HCT116 (cell line): ENCODE measurements around the gene DSTYK. TPM values are rescaled to one million over a fixed set of nuclear protein-coding genes. Genes with fewer than 3 reads are reported as not detected.

Experiments used
- ATAC-seq: fragments of 200-7000 bp; cut with Tn5 transposase; 2 replicates; pipeline ENCODE4 v1.9.1; 2020; ENCODE audit warnings: mild to moderate bottlenecking, moderate library complexity
- BruUV-seq: library from RNA; stranded (reverse); fragments of 400-500 nt; replicated peaks from 2 replicates; lab custom pipeline; 2021; lab: Mats Ljungman, UMichigan
- CTCF ChIA-PET: fragments of 300-600 bp; sonication (Branson Sonifier 250); formaldehyde crosslinking; loops from one replicate; lab custom pipeline; 2021; ENCODE audit warnings: antibody characterized with exemption; lab: Charles Lee
- POLR2A ChIA-PET: fragments of 300-600, 350-600 bp; sonication (Branson Sonifier 250); formaldehyde crosslinking; loops from one replicate; lab custom pipeline; 2021; ENCODE audit warnings: antibody characterized with exemption; lab: Charles Lee
- RAD21 ChIA-PET, 2 experiments: fragments of 300-600 bp; sonication (Branson Sonifier 250); formaldehyde crosslinking; loops; one replicate each; lab custom pipeline; 2023; ENCODE audit warnings: low total read pairs in 2 of 2; ENCODE audit not compliant: uncharacterized antibody in 2 of 2, unreplicated experiment in 2 of 2, low non-redundant PET in 1 of 2; lab: Charles Lee
- DNase-seq: peaks from one replicate; pipeline ENCODE4 v3.0.0-alpha.2; 2010; ENCODE audit warnings: low read depth, low spot score
- H2AFZ ChIP-seq: fragments of 200-600 bp; shearing (Covaris generic), sonication (generic); 2 replicates; pipeline ENCODE4 v1.6.1; 2017; ENCODE audit warnings: low read depth, mixed run types, mixed read lengths, antibody characterized with exemption, low read length; ENCODE audit not compliant: poor library complexity, severe bottlenecking
- H3K27ac ChIP-seq: 2 replicates; pipeline ENCODE4 v1.5.1; 2012; ENCODE audit warnings: low read depth, low read length
- H3K27me3 ChIP-seq: fragments of 200-600 bp; sonication (generic); 2 replicates; pipeline ENCODE4 v1.6.1; 2016; ENCODE audit warnings: mixed run types, low read length, mixed read lengths; ENCODE audit not compliant: insufficient read depth
- H3K36me3 ChIP-seq, 2 experiments: fragments of 200-500 bp in 1 of 2; fragments of 200-600 bp in 1 of 2; sonication (Bioruptor generic) in 1 of 2; sonication (generic) in 1 of 2; 2 replicates each; pipeline versions ENCODE4 v1.5.1 to v1.6.1; 2014 to 2016; ENCODE audit warnings: low read length in 2 of 2, inconsistent platforms in 1 of 2, mixed read lengths in 1 of 2, mixed run types in 1 of 2; ENCODE audit not compliant: insufficient read depth in 2 of 2, control insufficient read depth in 1 of 2
- H3K4me1 ChIP-seq, 2 experiments: fragments of 200-600 bp in 1 of 2; sonication (generic) in 1 of 2; 2 replicates each; pipeline versions ENCODE4 v1.5.1 to v1.6.1; 2012 to 2017; ENCODE audit warnings: low read length in 2 of 2, inconsistent platforms in 1 of 2, mild to moderate bottlenecking in 1 of 2, mixed read lengths in 1 of 2, mixed run types in 1 of 2, moderate library complexity in 1 of 2; ENCODE audit not compliant: insufficient read depth in 2 of 2, control insufficient read depth in 1 of 2
- H3K4me2 ChIP-seq: fragments of 200-600 bp; sonication (generic); 2 replicates; pipeline ENCODE4 v1.6.1; 2017; ENCODE audit warnings: mixed run types, low read length, mixed read lengths
- H3K4me3 ChIP-seq, 2 experiments: fragments of 200-600 bp in 1 of 2; sonication (generic) in 1 of 2; replicated peaks in 1 of 2; 2 replicates each; pipeline ENCODE4 v1.5.1; 2011 to 2016; ENCODE audit warnings: low read length in 2 of 2, control low read depth in 1 of 2, low read depth in 1 of 2, mild to moderate bottlenecking in 1 of 2, mixed read lengths in 1 of 2, mixed run types in 1 of 2
- H3K79me2 ChIP-seq: fragments of 200-600 bp; sonication (generic); 2 replicates; pipeline ENCODE4 v1.6.1; 2017; ENCODE audit warnings: mild to moderate bottlenecking, mixed run types, low read length, moderate library complexity, mixed read lengths; ENCODE audit not compliant: insufficient read depth
- H3K9ac ChIP-seq: fragments of 200-600 bp; sonication (generic); 2 replicates; pipeline ENCODE4 v1.6.1; 2016; ENCODE audit warnings: low read length, mixed read lengths
- H3K9me2 ChIP-seq: fragments of 200-600 bp; sonication (generic), shearing (Covaris generic); 2 replicates; pipeline ENCODE4 v1.6.1; 2017; ENCODE audit warnings: mixed run types, mild to moderate bottlenecking, moderate library complexity; ENCODE audit not compliant: insufficient read depth
- H3K9me3 ChIP-seq, 2 experiments: fragments of 200-500 bp in 1 of 2; fragments of 200-600 bp in 1 of 2; sonication (Bioruptor generic) in 1 of 2; sonication (generic) in 1 of 2; 2 replicates each; pipeline ENCODE4 v1.6.1; 2014 to 2017; ENCODE audit warnings: low read length in 2 of 2, mixed read lengths in 2 of 2, inconsistent platforms in 1 of 2, low read depth in 1 of 2, mild to moderate bottlenecking in 1 of 2, mixed run types in 1 of 2, moderate library complexity in 1 of 2; ENCODE audit not compliant: control insufficient read depth in 1 of 2, insufficient read depth in 1 of 2
- H4K20me1 ChIP-seq: fragments of 200-600 bp; sonication (generic), shearing (Covaris generic); 2 replicates; pipeline ENCODE4 v1.6.1; 2017; ENCODE audit warnings: mixed run types, mild to moderate bottlenecking, moderate library complexity; ENCODE audit not compliant: insufficient read depth
- EGR1 ChIP-seq: IDR thresholded peaks from 2 replicates; pipeline ENCODE4 v1.6.1; 2012; ENCODE audit warnings: low read depth
- ELF1 ChIP-seq: IDR thresholded peaks from 2 replicates; pipeline ENCODE4 v1.6.1; 2012; ENCODE audit warnings: low read depth, borderline replicate concordance
- POLR2A ChIP-seq: IDR thresholded peaks from 2 replicates; pipeline ENCODE4 v1.7.0; 2011; ENCODE audit warnings: borderline replicate concordance; ENCODE audit not compliant: insufficient read depth, insufficient read length; ENCODE audit errors: extremely low read depth
- POLR2AphosphoS5 ChIP-seq: IDR thresholded peaks from 2 replicates; pipeline ENCODE4 v1.6.1; 2011; ENCODE audit warnings: mild to moderate bottlenecking, low read depth, low read length, moderate library complexity
- RAD21 ChIP-seq: IDR thresholded peaks from 2 replicates; pipeline ENCODE4 v1.6.1; 2012; ENCODE audit warnings: low read depth, mild to moderate bottlenecking
- SIN3A ChIP-seq: IDR thresholded peaks from 2 replicates; pipeline ENCODE4 v1.6.1; 2012; ENCODE audit warnings: low read depth
- SRF ChIP-seq: IDR thresholded peaks from 2 replicates; pipeline ENCODE4 v1.6.1; 2012; ENCODE audit warnings: low read depth
- TCF7L2 ChIP-seq: IDR thresholded peaks from 2 replicates; pipeline ENCODE4 v1.7.0; 2011; ENCODE audit warnings: borderline replicate concordance, inconsistent platforms; ENCODE audit not compliant: insufficient read depth, insufficient read length; ENCODE audit errors: extremely low read depth
- YY1 ChIP-seq: IDR thresholded peaks from 2 replicates; pipeline ENCODE4 v1.6.1; 2011; ENCODE audit warnings: low read length, low read depth, moderate library complexity, mild to moderate bottlenecking; ENCODE audit not compliant: insufficient replicate concordance; ENCODE audit errors: extremely low read depth
- ZNF274 ChIP-seq: fragments of 200-500 bp; sonication (Bioruptor generic); IDR thresholded peaks from 2 replicates; pipeline ENCODE4 v1.6.1; 2014; ENCODE audit warnings: mild to moderate bottlenecking, low read depth, low read length, inconsistent platforms
- intact Hi-C: fragments of 100-400 bp; cut with micrococcal nuclease; formaldehyde crosslinking; loops from 2 replicates; pipeline ENCODE4 v1.10.0; 2022
- total RNA-seq: library from RNA; stranded (reverse); gene quantifications from one replicate; pipeline ENCODE4 v1.2.1, GENCODE V29; 2021; ENCODE audit not compliant: unreplicated experiment
- TF ChIP-seq, protein P1 (sequence below): IDR thresholded peaks from 2 replicates; pipeline ENCODE4 v1.6.1; 2012; ENCODE audit warnings: low read depth
- TF ChIP-seq, protein P2 (sequence below), 3 experiments: fragments of 200-600 bp in 1 of 3; sonication (generic) in 1 of 3; IDR thresholded peaks in 2 of 3; conservative IDR thresholded peaks in 1 of 3; 2 replicates each; pipeline ENCODE4 v1.5.1; 2012 to 2017; ENCODE audit warnings: low read depth in 2 of 3, low read length in 2 of 3, antibody characterized with exemption in 1 of 3, borderline replicate concordance in 1 of 3, control low read depth in 1 of 3, mild to moderate bottlenecking in 1 of 3, mixed read lengths in 1 of 3, mixed run types in 1 of 3, moderate library complexity in 1 of 3; ENCODE audit not compliant: insufficient read depth in 1 of 3
- TF ChIP-seq, protein P3 (sequence below): IDR thresholded peaks from 2 replicates; pipeline ENCODE4 v1.6.1; 2012

Gene DSTYK
- total RNA-seq, 1 experiment from 2014 or later = 6.6 TPM

DNA sequence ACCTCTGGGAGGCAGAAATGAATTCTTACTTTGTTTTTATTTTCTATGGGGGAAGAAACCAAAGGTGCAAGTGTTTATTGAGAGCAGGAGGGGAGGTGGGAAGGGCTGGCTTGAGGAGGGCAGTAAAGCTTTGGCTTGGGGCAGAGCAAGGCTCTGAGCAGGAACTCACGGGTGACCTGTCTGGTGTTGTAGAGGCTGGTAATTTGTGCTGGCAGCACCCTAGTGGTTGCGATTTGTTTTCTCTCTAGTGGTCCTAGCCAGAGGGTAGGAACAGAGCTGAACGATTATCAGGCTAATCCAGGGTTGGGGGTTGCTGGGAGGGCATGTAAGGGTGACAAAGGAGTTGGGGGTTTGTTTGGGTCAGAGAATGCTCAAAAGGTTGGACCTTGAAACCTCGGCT, 32.9 kb upstream of the DSTYK start:
- no peaks in the 10 kb centered on the region for H3K79me2 ChIP-seq
- no peak overlapping the region for H3K4me2 ChIP-seq
- H2AFZ ChIP-seq = no peak overlapping the region
- TF ChIP-seq RAD21 = no peak
- ATAC-seq (no peak), DNase-seq (no peak)
- ChIA-PET CTCF (no interaction called here), POLR2A (no interaction called here), RAD21 (no interaction called here)
- no peak overlapping the region for H3K27ac ChIP-seq
- intact Hi-C loops = no loop called here
- no peak overlapping the region for H3K4me3 ChIP-seq
- H4K20me1 ChIP-seq = no peaks in the 10 kb centered on the region
- BruUV-seq = no TSS peak
- 0 out of 4 replicates have a peak, but pooled peaks cover 0 to 4% of the 10 kb centered on the region in 2 experiments for H3K4me1 ChIP-seq
- no peaks in the 10 kb centered on the region for H3K9me3 ChIP-seq
- H3K9me2 ChIP-seq = no peaks in the 10 kb centered on the region
- no peak overlapping the region for H3K9ac ChIP-seq
- no peaks in the 10 kb centered on the region for H3K36me3 ChIP-seq
- no peaks in the 10 kb centered on the region for H3K27me3 ChIP-seq

DNA sequence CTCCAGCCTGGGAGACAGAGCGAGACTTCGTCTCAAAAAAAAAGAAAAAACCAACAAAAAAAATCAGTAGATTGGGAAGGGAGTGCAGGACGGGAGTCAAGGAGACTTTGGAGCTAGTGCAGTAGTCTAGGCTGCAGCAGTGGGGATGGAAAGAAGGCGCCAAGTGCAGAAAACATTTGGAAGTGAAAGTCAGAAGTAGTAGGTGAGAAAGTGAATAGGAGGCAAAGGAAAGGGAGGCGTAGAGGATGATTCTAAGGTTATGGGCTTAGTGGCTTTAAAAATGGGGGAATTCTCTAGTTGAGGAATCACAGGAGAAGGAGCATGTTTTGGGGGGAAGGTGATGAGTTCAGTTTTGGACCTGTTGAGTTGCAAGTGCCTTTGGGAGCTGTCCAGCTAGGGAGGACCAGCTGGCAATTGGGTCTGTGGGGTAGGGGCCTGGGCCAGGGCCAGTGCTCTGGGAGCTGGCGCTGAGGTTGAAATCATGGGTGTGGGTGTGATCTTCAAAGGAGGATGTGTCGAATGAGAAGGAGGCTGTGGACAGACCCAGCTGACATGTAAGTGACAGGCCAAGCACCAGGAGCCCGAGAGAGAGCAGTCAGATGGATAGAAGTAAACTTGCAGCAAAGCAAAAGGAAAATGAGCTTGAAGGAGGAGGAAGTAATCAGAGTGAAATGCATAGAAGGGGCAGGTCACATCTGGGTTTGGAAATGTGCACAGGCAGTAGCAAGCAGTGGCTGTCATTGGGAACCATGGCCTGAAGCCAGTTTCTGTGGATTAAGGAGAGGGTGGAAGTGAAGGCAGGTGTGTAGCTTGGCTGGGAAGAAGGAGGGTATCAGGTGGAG, 32.1 kb upstream of the DSTYK start:
- Histone ChIP-seq H3K79me2 (no peaks in the 10 kb centered on the region), H3K27me3 (no peaks in the 10 kb centered on the region), H3K36me3 (no peaks in the 10 kb centered on the region), H3K27ac (no peak overlapping the region), H3K4me1 (no peaks in the 10 kb centered on the region), H3K4me3 (no peak overlapping the region), H3K9me2 (no peaks in the 10 kb centered on the region), H4K20me1 (no peaks in the 10 kb centered on the region), H3K9me3 (no peaks in the 10 kb centered on the region), H2AFZ (no peak overlapping the region), H3K9ac (no peak overlapping the region), H3K4me2 (no peak overlapping the region)
- CTCF ChIA-PET = interaction anchor here (1.5 kb wide), 1 partner anchor 14 kb away, joined by 5 read pairs; no protein-coding TSS in a partner anchor
- DNase-seq = no peak
- POLR2A ChIA-PET = no interaction called here
- no peak for ATAC-seq
- intact Hi-C loops = no loop called here
- TF ChIP-seq SIN3A = no peak
- no peak for TF ChIP-seq YY1
- TF ChIP-seq TCF7L2 = no peak
- no peak for TF ChIP-seq POLR2A
- TF ChIP-seq POLR2AphosphoS5 = no peak
- TF ChIP-seq EGR1 = no peak
- no peak for TF ChIP-seq SRF
- TF ChIP-seq, protein P1, sequence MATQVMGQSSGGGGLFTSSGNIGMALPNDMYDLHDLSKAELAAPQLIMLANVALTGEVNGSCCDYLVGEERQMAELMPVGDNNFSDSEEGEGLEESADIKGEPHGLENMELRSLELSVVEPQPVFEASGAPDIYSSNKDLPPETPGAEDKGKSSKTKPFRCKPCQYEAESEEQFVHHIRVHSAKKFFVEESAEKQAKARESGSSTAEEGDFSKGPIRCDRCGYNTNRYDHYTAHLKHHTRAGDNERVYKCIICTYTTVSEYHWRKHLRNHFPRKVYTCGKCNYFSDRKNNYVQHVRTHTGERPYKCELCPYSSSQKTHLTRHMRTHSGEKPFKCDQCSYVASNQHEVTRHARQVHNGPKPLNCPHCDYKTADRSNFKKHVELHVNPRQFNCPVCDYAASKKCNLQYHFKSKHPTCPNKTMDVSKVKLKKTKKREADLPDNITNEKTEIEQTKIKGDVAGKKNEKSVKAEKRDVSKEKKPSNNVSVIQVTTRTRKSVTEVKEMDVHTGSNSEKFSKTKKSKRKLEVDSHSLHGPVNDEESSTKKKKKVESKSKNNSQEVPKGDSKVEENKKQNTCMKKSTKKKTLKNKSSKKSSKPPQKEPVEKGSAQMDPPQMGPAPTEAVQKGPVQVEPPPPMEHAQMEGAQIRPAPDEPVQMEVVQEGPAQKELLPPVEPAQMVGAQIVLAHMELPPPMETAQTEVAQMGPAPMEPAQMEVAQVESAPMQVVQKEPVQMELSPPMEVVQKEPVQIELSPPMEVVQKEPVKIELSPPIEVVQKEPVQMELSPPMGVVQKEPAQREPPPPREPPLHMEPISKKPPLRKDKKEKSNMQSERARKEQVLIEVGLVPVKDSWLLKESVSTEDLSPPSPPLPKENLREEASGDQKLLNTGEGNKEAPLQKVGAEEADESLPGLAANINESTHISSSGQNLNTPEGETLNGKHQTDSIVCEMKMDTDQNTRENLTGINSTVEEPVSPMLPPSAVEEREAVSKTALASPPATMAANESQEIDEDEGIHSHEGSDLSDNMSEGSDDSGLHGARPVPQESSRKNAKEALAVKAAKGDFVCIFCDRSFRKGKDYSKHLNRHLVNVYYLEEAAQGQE = no peak
- no peak for TF ChIP-seq ZNF274
- TF ChIP-seq, protein P2, sequence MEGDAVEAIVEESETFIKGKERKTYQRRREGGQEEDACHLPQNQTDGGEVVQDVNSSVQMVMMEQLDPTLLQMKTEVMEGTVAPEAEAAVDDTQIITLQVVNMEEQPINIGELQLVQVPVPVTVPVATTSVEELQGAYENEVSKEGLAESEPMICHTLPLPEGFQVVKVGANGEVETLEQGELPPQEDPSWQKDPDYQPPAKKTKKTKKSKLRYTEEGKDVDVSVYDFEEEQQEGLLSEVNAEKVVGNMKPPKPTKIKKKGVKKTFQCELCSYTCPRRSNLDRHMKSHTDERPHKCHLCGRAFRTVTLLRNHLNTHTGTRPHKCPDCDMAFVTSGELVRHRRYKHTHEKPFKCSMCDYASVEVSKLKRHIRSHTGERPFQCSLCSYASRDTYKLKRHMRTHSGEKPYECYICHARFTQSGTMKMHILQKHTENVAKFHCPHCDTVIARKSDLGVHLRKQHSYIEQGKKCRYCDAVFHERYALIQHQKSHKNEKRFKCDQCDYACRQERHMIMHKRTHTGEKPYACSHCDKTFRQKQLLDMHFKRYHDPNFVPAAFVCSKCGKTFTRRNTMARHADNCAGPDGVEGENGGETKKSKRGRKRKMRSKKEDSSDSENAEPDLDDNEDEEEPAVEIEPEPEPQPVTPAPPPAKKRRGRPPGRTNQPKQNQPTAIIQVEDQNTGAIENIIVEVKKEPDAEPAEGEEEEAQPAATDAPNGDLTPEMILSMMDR (IDR thresholded peaks at IDR 0.05 in 2 of 3, conservative IDR thresholded peaks at IDR 0.05 in 1 of 3; ENCODE audit: borderline replicate concordance in 1 of 3, insufficient read depth in 1 of 3, low read depth in 2 of 3, low read length in 2 of 3) = no peak
- TF ChIP-seq, protein P3, sequence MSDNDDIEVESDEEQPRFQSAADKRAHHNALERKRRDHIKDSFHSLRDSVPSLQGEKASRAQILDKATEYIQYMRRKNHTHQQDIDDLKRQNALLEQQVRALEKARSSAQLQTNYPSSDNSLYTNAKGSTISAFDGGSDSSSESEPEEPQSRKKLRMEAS = no peak
- TF ChIP-seq ELF1 = no peak
- RAD21 ChIA-PET = no interaction called here
- BruUV-seq = no TSS peak
